PC-3 (cell line): ENCODE measurements around the gene ACTL9. TPM values are rescaled to one million over a fixed set of nuclear protein-coding genes. Genes with fewer than 3 reads are reported as not detected.

Experiments
- ATAC-seq: fragments of 200-7000 bp; cut with Tn5 transposase; 2 replicates; pipeline ENCODE4 v1.9.1; 2020; ENCODE audit warnings: mild to moderate bottlenecking, moderate library complexity
- BruUV-seq: library from RNA; stranded (reverse); fragments of 400-500 nt; replicated peaks from 2 replicates; lab custom pipeline; 2021; lab: Mats Ljungman, UMichigan
- CTCF ChIA-PET: fragments of 300-600 bp; sonication (Branson Sonifier 250); formaldehyde crosslinking; loops from one replicate; lab custom pipeline; 2022; ENCODE audit warnings: antibody characterized with exemption; lab: Charles Lee
- POLR2A ChIA-PET: fragments of 300-600 bp; sonication (Branson Sonifier 250); formaldehyde crosslinking; loops from one replicate; lab custom pipeline; 2022; ENCODE audit warnings: antibody characterized with exemption; ENCODE audit not compliant: unreplicated experiment; lab: Charles Lee
- DNase-seq: peaks from one replicate; pipeline ENCODE4 v3.0.0-alpha.2; 2015
- H2AFZ ChIP-seq: fragments of 300-600 bp; sonication (generic); 2 replicates; pipeline ENCODE4 v1.6.0; 2016; ENCODE audit warnings: antibody characterized with exemption, low read length
- H3F3A ChIP-seq: fragments of 300-600 bp; sonication (generic); one replicate; pipeline ENCODE4 v1.6.0; 2017; ENCODE audit warnings: antibody characterized with exemption, low read length, control low read depth, mild to moderate bottlenecking; ENCODE audit not compliant: unreplicated experiment
- H3K27ac ChIP-seq: fragments of 300-600 bp; sonication (generic); 2 replicates; pipeline ENCODE4 v1.5.1; 2016; ENCODE audit warnings: mild to moderate bottlenecking, low read length
- H3K27me3 ChIP-seq: fragments of 300-600 bp; sonication (generic); 2 replicates; pipeline ENCODE4 v1.6.1; 2016; ENCODE audit warnings: low read length, mixed read lengths
- H3K36me3 ChIP-seq: fragments of 300-600 bp; sonication (generic); 2 replicates; pipeline ENCODE4 v1.6.1; 2016; ENCODE audit warnings: low read depth, mixed run types, low read length, mixed read lengths
- H3K4me1 ChIP-seq: fragments of 300-600 bp; sonication (generic); 2 replicates; pipeline ENCODE4 v1.5.1; 2016; ENCODE audit warnings: low read length; ENCODE audit not compliant: insufficient read depth
- H3K4me2 ChIP-seq: fragments of 300-600 bp; sonication (generic); 2 replicates; pipeline ENCODE4 v1.6.0; 2016; ENCODE audit warnings: low read length
- H3K4me3 ChIP-seq: fragments of 300-600 bp; sonication (generic); 2 replicates; pipeline ENCODE4 v1.5.1; 2016; ENCODE audit warnings: mild to moderate bottlenecking, low read length, mixed read lengths
- H3K79me2 ChIP-seq: fragments of 300-600 bp; sonication (generic); 2 replicates; pipeline ENCODE4 v1.6.1; 2017; ENCODE audit warnings: low read length, mixed read lengths
- H3K9ac ChIP-seq: fragments of 300-600 bp; sonication (generic); 2 replicates; pipeline ENCODE4 v1.6.0; 2016; ENCODE audit warnings: mild to moderate bottlenecking, low read length
- H3K9me2 ChIP-seq: fragments of 300-600 bp; sonication (generic); replicated peaks from 2 replicates; pipeline ENCODE4 v1.6.1; 2016; ENCODE audit warnings: mixed run types, low read length, mixed read lengths
- H3K9me3 ChIP-seq: fragments of 300-600 bp; sonication (generic); 2 replicates; pipeline ENCODE4 v1.6.1; 2016; ENCODE audit warnings: low read length, mixed read lengths
- H4K20me1 ChIP-seq: fragments of 300-600 bp; sonication (generic); 2 replicates; pipeline ENCODE4 v1.6.1; 2016; ENCODE audit warnings: low read length, mixed read lengths
- EZH2 ChIP-seq: fragments of 300-600 bp; sonication (generic); IDR thresholded peaks from one replicate; pipeline ENCODE4 v1.6.1; 2017; ENCODE audit warnings: antibody characterized with exemption, mild to moderate bottlenecking, low read length; ENCODE audit not compliant: unreplicated experiment
- EZH2phosphoT487 ChIP-seq: fragments of 300-600 bp; sonication (generic); IDR thresholded peaks from 2 replicates; pipeline ENCODE4 v1.6.1; 2018; ENCODE audit warnings: mild to moderate bottlenecking, antibody characterized with exemption, low read length, borderline replicate concordance
- intact Hi-C: fragments of 100-400 bp; cut with micrococcal nuclease; formaldehyde crosslinking; loops from 2 replicates; pipeline ENCODE4 v1.9.0; 2023
- total RNA-seq: library from RNA; depleted of rRNA; stranded (reverse); fragments of >200 nt; gene quantifications from 2 replicates; pipeline ENCODE4 v1.2.3, GENCODE V29; 2014
- TF ChIP-seq, protein P1 (sequence below): fragments of 300-600 bp; sonication (generic); conservative IDR thresholded peaks from 2 replicates; pipeline ENCODE4 v1.5.1; 2017; ENCODE audit warnings: antibody characterized with exemption, low read depth, mild to moderate bottlenecking, low read length

ACTL9 gene
- total RNA-seq, 1 experiment from 2014 or later, result not detected

DNA sequence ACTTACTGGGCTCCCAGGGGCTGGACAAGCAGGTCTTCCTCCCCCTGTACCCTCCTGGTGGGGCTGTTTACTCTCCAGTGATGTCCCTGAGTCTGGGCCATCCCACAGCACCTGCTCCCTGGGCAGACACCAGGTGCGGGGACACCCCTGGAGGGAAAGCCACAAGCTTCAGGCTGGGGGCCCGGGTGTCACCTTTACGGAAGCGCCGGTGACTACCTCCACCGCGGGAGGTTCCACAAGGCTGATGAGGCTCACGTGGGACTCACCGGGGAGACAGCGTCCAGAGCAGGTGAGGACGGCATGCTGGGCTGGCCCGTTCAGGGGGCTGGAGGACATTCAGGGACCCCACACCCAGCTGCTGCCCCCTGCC, 43.3 kb downstream of the ACTL9 start:
- ATAC-seq (no peak; the same call in 1 of the 2 replicates), DNase-seq (no peak)
- TF ChIP-seq, protein P1, sequence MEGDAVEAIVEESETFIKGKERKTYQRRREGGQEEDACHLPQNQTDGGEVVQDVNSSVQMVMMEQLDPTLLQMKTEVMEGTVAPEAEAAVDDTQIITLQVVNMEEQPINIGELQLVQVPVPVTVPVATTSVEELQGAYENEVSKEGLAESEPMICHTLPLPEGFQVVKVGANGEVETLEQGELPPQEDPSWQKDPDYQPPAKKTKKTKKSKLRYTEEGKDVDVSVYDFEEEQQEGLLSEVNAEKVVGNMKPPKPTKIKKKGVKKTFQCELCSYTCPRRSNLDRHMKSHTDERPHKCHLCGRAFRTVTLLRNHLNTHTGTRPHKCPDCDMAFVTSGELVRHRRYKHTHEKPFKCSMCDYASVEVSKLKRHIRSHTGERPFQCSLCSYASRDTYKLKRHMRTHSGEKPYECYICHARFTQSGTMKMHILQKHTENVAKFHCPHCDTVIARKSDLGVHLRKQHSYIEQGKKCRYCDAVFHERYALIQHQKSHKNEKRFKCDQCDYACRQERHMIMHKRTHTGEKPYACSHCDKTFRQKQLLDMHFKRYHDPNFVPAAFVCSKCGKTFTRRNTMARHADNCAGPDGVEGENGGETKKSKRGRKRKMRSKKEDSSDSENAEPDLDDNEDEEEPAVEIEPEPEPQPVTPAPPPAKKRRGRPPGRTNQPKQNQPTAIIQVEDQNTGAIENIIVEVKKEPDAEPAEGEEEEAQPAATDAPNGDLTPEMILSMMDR, result no peak
- TF ChIP-seq EZH2, result no peak
- TF ChIP-seq EZH2phosphoT487, result no peak
- Histone ChIP-seq H3K4me3 (no peak overlapping the region), H3K79me2 (no peaks in the 10 kb centered on the region), H3K4me2 (no peak overlapping the region), H4K20me1 (no peaks in the 10 kb centered on the region), H3F3A (no peaks in the 10 kb centered on the region), H3K9me3 (no peaks in the 10 kb centered on the region), H2AFZ (no peak overlapping the region), H3K36me3 (no peaks in the 10 kb centered on the region), H3K4me1 (no peaks in the 10 kb centered on the region), H3K9ac (no peak overlapping the region), H3K9me2 (no peaks in the 10 kb centered on the region), H3K27ac (no peak overlapping the region), H3K27me3 (peaks cover 56% of the 10 kb centered on the region)
- intact Hi-C loops, result loop anchor here (2.0 kb wide), 1 partner anchor 39 kb away; no protein-coding TSS in a partner anchor
- no TSS peak for BruUV-seq
- ChIA-PET CTCF (interaction anchor here (0.5 to 0.6 kb wide), 2 partner anchors 40 to 577 kb away, joined by 8 to 12 read pairs; no protein-coding TSS in a partner anchor), POLR2A (no interaction called here)

DNA sequence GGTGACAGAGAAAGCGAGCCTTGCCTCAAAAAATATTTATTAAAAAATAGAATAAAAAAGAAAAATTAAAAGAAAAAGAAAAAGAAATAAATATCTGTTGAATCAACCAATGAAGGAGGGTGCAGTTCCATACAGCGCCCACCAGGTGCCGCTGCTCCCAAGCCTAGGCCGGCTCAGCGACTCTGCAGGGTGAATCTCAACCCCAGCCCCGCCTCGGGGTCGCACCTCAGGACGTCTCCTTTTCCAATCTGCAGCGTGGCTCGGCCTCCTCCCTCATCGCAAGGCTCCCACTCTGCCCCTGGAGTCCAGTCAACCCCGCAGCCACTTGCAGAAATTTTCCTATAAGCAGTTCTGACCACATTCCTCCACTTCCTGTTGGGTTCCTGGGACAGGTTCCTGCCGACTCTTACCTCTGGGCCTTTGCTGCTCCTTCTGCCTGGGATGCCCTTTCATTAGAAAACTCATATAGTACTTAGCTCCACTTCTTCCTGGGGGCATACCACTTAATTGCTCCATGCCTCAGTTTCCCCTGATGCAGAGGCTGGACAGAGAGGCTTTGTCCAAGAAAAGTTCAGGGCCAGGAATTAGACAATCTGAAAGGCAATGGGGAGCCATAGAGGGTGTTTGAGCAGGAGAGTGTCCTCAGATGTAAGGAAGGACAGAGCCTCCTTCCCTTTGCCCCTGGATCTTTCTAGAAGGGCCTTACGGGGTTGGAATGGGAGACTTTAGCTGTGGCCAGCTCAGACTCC, 43.8 kb downstream of the ACTL9 start:
- DNase-seq (peak; percentile 65), ATAC-seq (peak; percentile 73)
- Histone ChIP-seq H4K20me1 (no peaks in the 10 kb centered on the region), H3K9ac (no peak overlapping the region), H3K4me3 (peak overlapping the region; percentile 37; the same call in 1 of the 2 replicates), H3K36me3 (no peaks in the 10 kb centered on the region), H3K27ac (no peak overlapping the region), H3F3A (no peaks in the 10 kb centered on the region), H3K4me1 (no peaks in the 10 kb centered on the region), H2AFZ (peak overlapping the region; percentile 76), H3K79me2 (no peaks in the 10 kb centered on the region), H3K27me3 (peaks cover 56% of the 10 kb centered on the region), H3K9me3 (no peaks in the 10 kb centered on the region), H3K4me2 (peak overlapping the region; percentile 72), H3K9me2 (no peaks in the 10 kb centered on the region)
- intact Hi-C loops, result loop anchor here (1.0 to 2.0 kb wide), 2 partner anchors 40 to 426 kb away; no protein-coding TSS in a partner anchor
- CTCF ChIA-PET, result interaction anchor here (0.6 kb wide), 2 partner anchors 13 to 578 kb away, joined by 4 to 8 read pairs; no protein-coding TSS in a partner anchor
- BruUV-seq, result no TSS peak
- TF ChIP-seq EZH2phosphoT487 (no peak), EZH2 (no peak)
- TF ChIP-seq, protein P1, result peak; percentile 86
- POLR2A ChIA-PET, result no interaction called here

DNA sequence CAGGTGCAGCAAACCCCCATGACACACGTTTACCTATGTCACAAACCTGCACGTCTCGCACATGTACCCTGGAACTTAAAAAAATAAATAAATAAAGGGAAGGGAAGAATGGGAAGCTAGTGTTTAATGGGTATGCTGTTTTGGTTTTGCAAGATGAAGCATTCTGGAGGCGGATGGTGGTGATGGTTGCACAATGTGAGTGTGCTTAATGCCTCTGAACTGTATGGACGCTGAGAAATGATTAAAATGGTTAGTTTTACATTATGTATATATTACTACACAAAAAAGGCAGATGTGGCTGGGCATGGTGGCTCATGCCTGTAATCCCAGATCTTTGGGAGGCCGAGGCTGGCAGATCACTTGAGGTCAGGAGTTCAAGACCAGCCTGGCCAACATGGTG, 50.4 kb downstream of the ACTL9 start:
- Histone ChIP-seq H3K4me2 (no peak overlapping the region), H3K9me3 (no peaks in the 10 kb centered on the region), H3K9ac (no peak overlapping the region), H3K27me3 (peaks cover 38% of the 10 kb centered on the region), H3F3A (no peaks in the 10 kb centered on the region), H3K79me2 (no peaks in the 10 kb centered on the region), H3K36me3 (no peaks in the 10 kb centered on the region), H3K27ac (no peak overlapping the region), H2AFZ (no peak overlapping the region), H3K4me3 (no peak overlapping the region), H3K9me2 (no peaks in the 10 kb centered on the region), H3K4me1 (no peaks in the 10 kb centered on the region), H4K20me1 (no peaks in the 10 kb centered on the region)
- ChIA-PET POLR2A (no interaction called here), CTCF (interaction anchor here (0.7 kb wide), 1 partner anchor 72 kb away, joined by 15 read pairs; no protein-coding TSS in a partner anchor)
- no peak for ATAC-seq
- intact Hi-C loops, result no loop called here
- BruUV-seq, result no TSS peak
- TF ChIP-seq EZH2phosphoT487 (no peak), EZH2 (no peak)
- TF ChIP-seq, protein P1, result no peak
- no peak for DNase-seq
